Gastrocnemius medialis (tissue), 4 donors: ENCODE results near the gene EXOC6.

ENCODE experiments used
- CTCF ChIP-seq, 5 experiments: fragments of 450-650 bp in 3 of 5; fragments of 200-600 bp in 2 of 5; sonication (generic) in 2 of 5; IDR thresholded peaks in 4 of 5; conservative IDR thresholded peaks in 1 of 5; 1 replicate in 4 of 5; 2 replicates in 1 of 5; pipeline ENCODE4 v1.5.1; 2016 to 2019; ENCODE audit warnings: antibody characterized with exemption in 5 of 5, mild to moderate bottlenecking in 3 of 5, moderate library complexity in 3 of 5
- POLR2A ChIP-seq, 2 donors: fragments of 450-650 bp; IDR thresholded peaks; one replicate each; pipeline ENCODE4 v1.6.1; 2017; ENCODE audit warnings: antibody characterized with exemption in 2 of 2, mild to moderate bottlenecking in 2 of 2, moderate library complexity in 2 of 2

- no peak for TF ChIP-seq CTCF (IDR thresholded peaks at IDR 0.05 in 4 of 5, conservative IDR thresholded peaks at IDR 0.05 in 1 of 5)
- TF ChIP-seq POLR2A (IDR thresholded peaks at IDR 0.05): no peak
Observed at GRCh38 chr10:92991513-92991912, 143.2 kb downstream of the EXOC6 start.
